GM11168 (cell line): Measurements from ENCODE around the gene GLB1L2.
"Not testable (repeated sequence)": the region's sequence is repeated elsewhere in the genome, so short reads cannot be mapped to it uniquely, and the experiment has no call there.

Source experiments
- in situ Hi-C: fragments of 300-500 bp; cut with MboI; formaldehyde crosslinking; loops from one replicate; pipeline ENCODE4 v1.12.0; 2022; ENCODE audit warnings: low sequenced_read_pairs; ENCODE audit not compliant: unreplicated experiment

Gene GLB1L2

GRCh38 chr11:134321373-134321772 lies 10.4 kb upstream of the GLB1L2 start:
- in situ Hi-C loops = not testable (repeated sequence)

- in situ Hi-C loops = no loop called here
Measured at GRCh38 chr11:134322553-134322952, 9.2 kb upstream of the GLB1L2 start.

- in situ Hi-C loops = no loop called here
Measured at GRCh38 chr11:134328433-134328832, 3.4 kb upstream of the GLB1L2 start.

- in situ Hi-C loops = no loop called here
Measured at GRCh38 chr11:134330611-134331353, 1.0 kb upstream of the GLB1L2 start.

DNA sequence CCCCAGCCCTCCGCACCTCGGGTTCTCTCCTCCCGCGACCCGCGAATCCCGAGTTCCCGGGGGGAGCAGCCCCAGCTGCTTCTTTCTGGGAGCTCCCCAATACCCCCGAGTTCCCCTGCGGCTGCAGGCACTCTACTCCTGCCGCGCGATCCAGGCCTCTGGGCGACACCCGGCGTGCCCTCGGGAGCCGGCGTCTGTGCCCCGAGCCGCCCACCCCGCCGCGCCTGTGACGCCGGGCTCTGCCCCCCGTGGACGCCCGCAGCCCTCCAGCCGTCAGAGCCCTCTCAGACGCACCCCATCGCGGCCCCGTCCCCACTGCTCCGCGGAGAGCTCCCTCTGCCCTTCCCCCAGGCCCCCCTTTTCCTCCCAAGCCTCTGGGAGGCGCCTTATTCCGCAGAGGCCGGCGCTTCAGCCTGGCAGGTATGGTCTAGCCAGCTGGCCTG lies 422 bp downstream of the GLB1L2 start:
- in situ Hi-C loops = no loop called here

- in situ Hi-C loops = no loop called here
Measured at GRCh38 chr11:134332782-134333181, 994 bp downstream of the GLB1L2 start.

- in situ Hi-C loops = no loop called here
Measured at GRCh38 chr11:134333312-134333711, 1.5 kb downstream of the GLB1L2 start.

- in situ Hi-C loops = no loop called here
Measured at GRCh38 chr11:134333946-134334345, 2.2 kb downstream of the GLB1L2 start.

DNA sequence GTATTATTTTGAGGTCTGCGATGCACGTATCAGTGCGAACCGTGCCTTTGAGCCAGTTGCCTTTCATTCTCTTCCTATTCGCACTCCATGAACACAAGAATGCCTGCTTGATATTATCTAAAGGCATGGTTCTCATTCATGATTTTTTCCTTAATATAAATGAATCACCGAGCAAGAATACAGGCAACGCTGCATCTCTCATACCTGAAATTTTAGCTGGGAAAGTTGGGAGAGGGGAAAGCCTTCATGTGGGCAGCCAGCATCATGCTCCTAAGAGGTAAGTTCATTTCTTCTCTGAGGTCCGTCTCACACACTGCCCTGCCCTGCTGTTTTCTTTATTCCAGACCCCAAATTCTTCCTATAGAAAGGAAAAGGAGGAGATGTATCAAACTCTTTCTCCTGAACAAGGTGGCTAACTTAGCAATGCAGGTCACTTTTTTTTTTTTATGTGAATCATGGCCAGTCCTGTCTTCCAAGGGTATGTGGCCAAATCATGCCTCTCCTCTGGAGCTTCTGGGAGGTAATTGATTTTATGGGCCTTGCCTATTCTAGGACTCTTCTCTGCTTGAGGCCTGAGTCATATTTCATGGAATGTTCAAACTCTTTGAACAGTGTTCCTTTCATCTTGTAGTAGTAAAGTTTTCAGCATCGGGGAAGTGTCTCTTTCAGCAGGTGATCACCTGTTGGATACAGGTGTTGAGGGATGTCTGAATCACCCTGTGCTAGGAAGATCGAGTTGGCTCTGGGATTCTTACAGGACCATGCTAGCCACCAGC lies 3.2 kb downstream of the GLB1L2 start:
- in situ Hi-C loops = no loop called here

- in situ Hi-C loops = no loop called here
Measured at GRCh38 chr11:134337051-134337450, 5.3 kb downstream of the GLB1L2 start.

DNA sequence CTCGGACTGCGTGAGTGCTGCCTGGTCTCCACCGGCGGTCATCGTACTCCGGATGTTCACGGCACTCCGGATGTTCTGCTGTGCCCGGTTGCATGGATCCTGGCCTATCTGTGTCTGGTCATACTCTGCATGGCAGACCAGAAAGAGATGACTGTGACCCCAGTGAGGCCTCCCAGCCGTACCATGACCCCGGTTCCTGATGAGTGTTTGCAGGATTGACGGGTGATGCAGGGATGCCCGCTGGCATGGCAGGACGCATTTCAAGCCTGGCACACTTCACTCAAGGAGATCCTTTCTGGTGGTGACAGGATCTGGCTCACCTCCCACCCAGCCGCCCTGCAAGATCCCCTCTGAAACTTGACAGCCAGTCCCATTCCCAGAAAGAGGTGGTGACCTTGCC lies 6.3 kb downstream of the GLB1L2 start:
- in situ Hi-C loops = no loop called here

- in situ Hi-C loops = no loop called here
Measured at GRCh38 chr11:134338654-134339053, 6.9 kb downstream of the GLB1L2 start.

- in situ Hi-C loops = no loop called here
Measured at GRCh38 chr11:134339756-134340155, 8.0 kb downstream of the GLB1L2 start.

GRCh38 chr11:134340354-134340964 lies 8.7 kb downstream of the GLB1L2 start:
- in situ Hi-C loops = no loop called here

- in situ Hi-C loops = no loop called here
Measured at GRCh38 chr11:134341805-134342571, 10.2 kb downstream of the GLB1L2 start.

DNA sequence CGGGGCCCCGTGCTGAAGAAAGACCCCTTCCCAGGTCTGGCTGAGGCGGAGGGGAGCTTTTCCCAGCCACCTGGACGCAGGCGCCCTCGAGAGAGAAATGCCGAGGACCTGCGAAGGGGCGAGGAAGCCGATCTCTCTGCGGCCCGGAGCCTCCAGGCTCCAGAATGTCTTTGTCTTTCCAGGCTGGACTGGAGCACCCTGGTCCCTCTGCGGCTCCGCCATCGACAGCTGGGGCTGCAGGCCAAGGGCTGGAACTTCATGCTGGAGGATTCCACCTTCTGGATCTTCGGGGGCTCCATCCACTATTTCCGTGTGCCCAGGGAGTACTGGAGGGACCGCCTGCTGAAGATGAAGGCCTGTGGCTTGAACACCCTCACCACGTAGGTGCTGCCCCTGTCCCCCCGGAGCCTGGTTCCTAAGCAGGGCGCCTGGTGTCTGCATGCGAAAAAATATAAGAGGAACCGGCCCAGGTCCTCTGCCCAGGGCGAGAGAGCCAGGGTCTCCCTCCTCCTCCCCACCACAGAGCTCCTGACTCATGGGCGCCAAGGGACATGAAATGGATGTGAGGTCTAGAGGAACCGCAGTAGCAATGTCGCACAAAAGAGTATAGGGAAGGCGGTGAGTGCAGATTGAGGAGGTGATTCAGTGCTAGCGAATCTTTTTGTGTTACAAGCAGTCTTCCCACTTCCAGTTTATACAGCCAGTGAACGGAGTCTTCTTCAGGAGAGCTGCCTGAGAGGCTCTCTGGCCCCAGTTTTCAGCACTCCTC lies 11.0 kb downstream of the GLB1L2 start:
- in situ Hi-C loops = no loop called here

- in situ Hi-C loops = no loop called here
Measured at GRCh38 chr11:134343646-134344045, 11.9 kb downstream of the GLB1L2 start.

DNA sequence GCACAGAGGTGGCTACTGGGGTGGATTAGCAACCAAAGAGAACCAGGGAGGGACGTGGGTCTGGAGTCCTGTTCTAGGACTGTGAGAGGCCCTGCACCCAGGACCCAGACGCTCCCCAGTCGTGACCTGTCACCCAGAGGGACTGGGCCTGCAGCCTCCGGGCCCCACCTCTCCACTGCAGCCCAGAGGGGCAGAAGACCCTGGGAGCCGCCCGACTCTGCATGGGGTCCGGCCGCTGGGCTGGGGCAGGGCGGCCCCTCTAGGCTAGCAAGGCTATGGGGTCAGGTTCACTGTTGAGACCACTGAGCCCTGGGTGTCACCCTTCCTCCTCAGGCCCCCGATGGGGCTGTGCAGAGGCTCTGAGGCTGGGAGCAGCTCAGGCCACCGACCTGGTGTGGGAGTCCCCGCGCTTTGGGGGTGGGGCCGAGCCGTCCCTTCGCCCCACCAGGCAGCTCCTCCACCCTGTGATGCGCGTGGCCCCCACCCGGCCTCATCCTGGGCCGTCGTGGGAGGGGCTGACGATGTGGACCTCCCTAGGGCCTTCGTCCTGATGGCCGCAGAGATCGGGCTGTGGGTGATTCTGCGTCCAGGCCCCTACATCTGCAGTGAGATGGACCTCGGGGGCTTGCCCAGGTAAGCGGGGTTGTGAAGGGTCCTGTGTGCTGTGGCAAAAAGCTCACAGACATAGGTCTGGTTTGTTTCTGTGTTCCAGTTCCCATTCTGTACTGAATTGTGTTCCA lies 12.9 kb downstream of the GLB1L2 start:
- in situ Hi-C loops = not testable (repeated sequence)

GRCh38 chr11:134345237-134345550 lies 13.4 kb downstream of the GLB1L2 start:
- in situ Hi-C loops = no loop called here
